Left lung (tissue), 10 donors: ENCODE data around the gene LRRN2. TPM values are rescaled to one million over a fixed set of nuclear protein-coding genes. Genes with fewer than 3 reads are reported as not detected.

Experiments
- ATAC-seq: fragments of 200-7000 bp; cut with Tn5 transposase; one replicate; pipeline ENCODE4 v1.9.1; 2020; ENCODE audit warnings: moderate library complexity
- DNase-seq, 4 donors: peaks; one replicate each; pipeline ENCODE4 v3.0.0-alpha.2; 2013 to 2020
- H3K27ac ChIP-seq, 2 donors: fragments of 200-600 bp; sonication (generic) in 1 of 2; one replicate each; pipeline versions ENCODE4 v1.5.0 to v1.8.0; 2020 to 2021
- H3K27me3 ChIP-seq, 2 donors: fragments of 200-600 bp; sonication (generic) in 1 of 2; one replicate each; pipeline versions ENCODE4 v1.5.0 to v1.8.0; 2020 to 2021
- H3K36me3 ChIP-seq, 2 donors: fragments of 200-600 bp; sonication (generic) in 1 of 2; one replicate each; pipeline versions ENCODE4 v1.5.0 to v1.8.0; 2020 to 2021
- H3K4me1 ChIP-seq, 2 donors: fragments of 200-600 bp; one replicate each; pipeline ENCODE4 v1.8.0; 2021
- H3K4me3 ChIP-seq, 2 donors: fragments of 200-600 bp; sonication (generic) in 1 of 2; one replicate each; pipeline versions ENCODE4 v1.5.0 to v1.8.0; 2020 to 2021; ENCODE audit warnings: mild to moderate bottlenecking in 1 of 2
- H3K9me3 ChIP-seq, 2 donors: fragments of 200-600 bp; sonication (generic) in 1 of 2; one replicate each; pipeline versions ENCODE4 v1.5.0 to v1.8.0; 2020 to 2021
- intact Hi-C, 2 donors: fragments of 100-400 bp; cut with DNase I; formaldehyde crosslinking; loops; one replicate each; pipeline versions ENCODE4 v1.11.2 to v1.14.2; 2022
- polyA plus RNA-seq, 6 donors: library from polyadenylated mRNA; unstranded; fragments of 120-200 nt; gene quantifications; one replicate each; pipeline ENCODE4 v1.2.1, GENCODE V29; 2013; ENCODE audit not compliant: insufficient read length in 6 of 6
- total RNA-seq, 2 donors: library from RNA; stranded (reverse); fragmentation: NEBNext Ultra II Directional; extraction: Animal tissue kit (Norgen Biotek cat#: 25700); gene quantifications; one replicate each; pipeline ENCODE4 v1.2.1, GENCODE V29; 2021
- TF ChIP-seq, protein P1 (sequence below), 2 donors: fragments of 200-600 bp; sonication (generic) in 1 of 2; IDR thresholded peaks; one replicate each; pipeline versions ENCODE4 v1.5.0 to v1.8.0; 2021; ENCODE audit warnings: antibody characterized with exemption in 2 of 2
- donor health status: DM: no; HTN: yes; CAD: no.
- donor health status: DM: no; HTN: no; CAD: no.

LRRN2 gene
- total and polyA plus RNA-seq, 8 donors, result 1.6 to 7.1 (median 2.0) TPM

DNA sequence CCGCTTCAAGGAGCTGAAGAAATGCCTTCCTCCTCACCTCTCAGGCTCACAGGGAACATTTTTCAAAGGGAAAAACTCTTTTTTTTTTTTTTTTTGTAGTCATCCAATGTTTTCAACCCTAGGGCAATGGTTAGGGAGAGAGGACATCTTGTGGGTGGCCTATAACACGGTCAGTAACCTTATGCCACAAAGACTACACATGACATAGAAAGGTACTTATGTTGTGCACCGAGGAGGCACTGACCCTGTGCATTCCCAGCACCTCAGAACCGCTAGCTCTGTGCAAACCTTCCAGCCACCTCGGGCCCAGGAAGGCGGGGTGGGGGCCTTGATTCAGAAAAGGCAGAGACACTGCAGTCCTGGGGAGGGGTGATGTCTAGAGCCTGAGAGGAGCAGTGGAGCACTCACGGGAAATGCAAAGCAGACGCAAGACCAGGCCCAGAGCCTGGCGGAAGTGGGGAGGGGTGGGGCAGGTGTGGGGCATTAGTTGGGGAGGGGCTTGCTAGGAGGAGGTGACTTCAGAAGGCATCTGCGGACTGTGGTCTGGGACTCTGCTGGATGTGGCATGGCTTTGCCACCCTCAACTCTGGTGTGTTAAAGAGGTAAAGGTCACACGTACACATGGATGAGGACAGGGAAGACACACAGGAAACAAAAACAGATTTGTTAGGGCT, 100.7 kb downstream of the LRRN2 start:
- no peak overlapping the region for H3K27ac ChIP-seq
- no peaks in the 10 kb centered on the region for H3K9me3 ChIP-seq
- H3K4me3 ChIP-seq, result no peak overlapping the region
- H3K27me3 ChIP-seq, result no peaks in the 10 kb centered on the region
- TF ChIP-seq, protein P1, sequence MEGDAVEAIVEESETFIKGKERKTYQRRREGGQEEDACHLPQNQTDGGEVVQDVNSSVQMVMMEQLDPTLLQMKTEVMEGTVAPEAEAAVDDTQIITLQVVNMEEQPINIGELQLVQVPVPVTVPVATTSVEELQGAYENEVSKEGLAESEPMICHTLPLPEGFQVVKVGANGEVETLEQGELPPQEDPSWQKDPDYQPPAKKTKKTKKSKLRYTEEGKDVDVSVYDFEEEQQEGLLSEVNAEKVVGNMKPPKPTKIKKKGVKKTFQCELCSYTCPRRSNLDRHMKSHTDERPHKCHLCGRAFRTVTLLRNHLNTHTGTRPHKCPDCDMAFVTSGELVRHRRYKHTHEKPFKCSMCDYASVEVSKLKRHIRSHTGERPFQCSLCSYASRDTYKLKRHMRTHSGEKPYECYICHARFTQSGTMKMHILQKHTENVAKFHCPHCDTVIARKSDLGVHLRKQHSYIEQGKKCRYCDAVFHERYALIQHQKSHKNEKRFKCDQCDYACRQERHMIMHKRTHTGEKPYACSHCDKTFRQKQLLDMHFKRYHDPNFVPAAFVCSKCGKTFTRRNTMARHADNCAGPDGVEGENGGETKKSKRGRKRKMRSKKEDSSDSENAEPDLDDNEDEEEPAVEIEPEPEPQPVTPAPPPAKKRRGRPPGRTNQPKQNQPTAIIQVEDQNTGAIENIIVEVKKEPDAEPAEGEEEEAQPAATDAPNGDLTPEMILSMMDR (IDR thresholded peaks at IDR 0.05), result no peak
- no peak for ATAC-seq
- H3K36me3 ChIP-seq, result no peaks in the 10 kb centered on the region
- intact Hi-C loops, result no loop called here
- H3K4me1 ChIP-seq, result no peaks in the 10 kb centered on the region
- no peak for DNase-seq

GRCh38 chr1:204583909-204584632, 101.5 kb downstream of the LRRN2 start:
- TF ChIP-seq, protein P1 (IDR thresholded peaks at IDR 0.05), result no peak
- DNase-seq (no peak), ATAC-seq (peak; percentile 42)
- H3K27ac ChIP-seq, result no peak overlapping the region
- no peak overlapping the region for H3K4me3 ChIP-seq
- no peaks in the 10 kb centered on the region for H3K36me3 ChIP-seq
- H3K4me1 ChIP-seq, result peaks cover 0 to 2% of the 10 kb centered on the region in 2 donors
- H3K27me3 ChIP-seq, result no peaks in the 10 kb centered on the region
- intact Hi-C loops, result no loop called here
- H3K9me3 ChIP-seq, result no peaks in the 10 kb centered on the region

GRCh38 chr1:204581759-204582158, 103.8 kb downstream of the LRRN2 start:
- H3K4me3 ChIP-seq, result no peak overlapping the region
- H3K9me3 ChIP-seq, result no peaks in the 10 kb centered on the region
- H3K36me3 ChIP-seq, result no peaks in the 10 kb centered on the region
- H3K27me3 ChIP-seq, result no peaks in the 10 kb centered on the region
- H3K27ac ChIP-seq, result no peak overlapping the region
- no peak for DNase-seq
- H3K4me1 ChIP-seq, result peaks cover 0 to 14% of the 10 kb centered on the region in 2 donors
- intact Hi-C loops, result no loop called here
- TF ChIP-seq, protein P1 (IDR thresholded peaks at IDR 0.05), result no peak
- ATAC-seq, result no peak

GRCh38 chr1:204580862-204581261, 104.7 kb downstream of the LRRN2 start:
- Histone ChIP-seq H3K27ac (no peak overlapping the region), H3K4me3 (no peak overlapping the region), H3K36me3 (no peaks in the 10 kb centered on the region), H3K9me3 (no peaks in the 10 kb centered on the region), H3K27me3 (no peaks in the 10 kb centered on the region), H3K4me1 (peaks cover 0 to 14% of the 10 kb centered on the region in 2 donors)
- DNase-seq, result no peak
- intact Hi-C loops, result no loop called here
- TF ChIP-seq, protein P1 (IDR thresholded peaks at IDR 0.05), result no peak
- no peak for ATAC-seq

DNA sequence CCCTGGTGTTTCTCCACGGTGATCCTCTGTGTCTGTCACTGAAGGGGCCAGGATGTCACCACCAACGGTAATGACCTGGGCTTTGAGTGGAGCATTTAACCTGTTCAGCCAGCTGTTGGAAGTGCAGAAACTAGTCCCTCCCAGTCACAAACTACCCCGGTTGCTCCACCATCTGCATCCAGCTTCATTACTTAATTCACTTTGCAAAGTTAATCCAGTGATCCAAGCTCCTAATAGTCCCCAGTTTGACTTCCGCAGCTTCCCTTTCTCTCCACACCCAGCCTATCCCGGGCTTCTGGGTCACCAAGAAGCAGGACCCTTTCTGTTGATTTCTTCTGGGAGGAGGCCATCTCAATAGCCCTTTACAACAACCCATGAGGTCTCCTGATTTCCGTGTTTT, 105.9 kb downstream of the LRRN2 start:
- peaks cover 0 to 14% of the 10 kb centered on the region in 2 donors for H3K4me1 ChIP-seq
- DNase-seq (no peak), ATAC-seq (no peak)
- intact Hi-C loops, result loop anchor here in 1 of 2 donors (10.0 kb wide), 1 partner anchor 185 kb away; no protein-coding TSS in a partner anchor
- H3K27ac ChIP-seq, result no peak overlapping the region
- H3K27me3 ChIP-seq, result no peaks in the 10 kb centered on the region
- H3K36me3 ChIP-seq, result no peaks in the 10 kb centered on the region
- H3K9me3 ChIP-seq, result no peaks in the 10 kb centered on the region
- no peak overlapping the region for H3K4me3 ChIP-seq
- TF ChIP-seq, protein P1 (IDR thresholded peaks at IDR 0.05), result no peak
